HG02981 (cell line): ENCODE measurements around the gene GPBAR1.
"Not testable (repeated sequence)": the region's sequence is repeated elsewhere in the genome, so short reads cannot be mapped to it uniquely, and the experiment has no call there.

Experiments used
- ATAC-seq: cut with Tn5 transposase; IDR thresholded peaks from one replicate; pipeline ENCODE4 v1.9.1; 2021; ENCODE audit warnings: mild to moderate bottlenecking, moderate library complexity; ENCODE audit not compliant: unreplicated experiment

Gene GPBAR1

DNA sequence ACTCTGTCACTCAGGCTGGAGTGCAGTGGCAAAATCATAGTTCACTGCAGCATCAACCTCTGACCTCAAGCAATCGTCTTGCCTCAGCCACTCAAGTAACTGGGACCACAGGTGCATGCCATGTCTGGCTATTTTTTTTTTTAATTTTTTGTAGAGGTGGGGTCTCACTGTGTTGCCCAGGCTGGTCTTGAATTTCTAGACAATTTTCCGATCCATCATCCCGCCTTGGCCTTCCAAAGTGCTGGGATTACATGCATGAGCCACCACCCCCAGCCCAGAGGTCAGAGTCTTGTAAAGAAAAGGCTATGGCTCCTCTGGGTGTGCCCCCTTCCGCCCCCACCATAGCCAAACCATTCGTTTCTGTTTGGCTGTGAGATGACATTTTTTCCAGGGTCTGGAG lies 44.6 kb downstream of the GPBAR1 start:
- no peak for ATAC-seq

DNA sequence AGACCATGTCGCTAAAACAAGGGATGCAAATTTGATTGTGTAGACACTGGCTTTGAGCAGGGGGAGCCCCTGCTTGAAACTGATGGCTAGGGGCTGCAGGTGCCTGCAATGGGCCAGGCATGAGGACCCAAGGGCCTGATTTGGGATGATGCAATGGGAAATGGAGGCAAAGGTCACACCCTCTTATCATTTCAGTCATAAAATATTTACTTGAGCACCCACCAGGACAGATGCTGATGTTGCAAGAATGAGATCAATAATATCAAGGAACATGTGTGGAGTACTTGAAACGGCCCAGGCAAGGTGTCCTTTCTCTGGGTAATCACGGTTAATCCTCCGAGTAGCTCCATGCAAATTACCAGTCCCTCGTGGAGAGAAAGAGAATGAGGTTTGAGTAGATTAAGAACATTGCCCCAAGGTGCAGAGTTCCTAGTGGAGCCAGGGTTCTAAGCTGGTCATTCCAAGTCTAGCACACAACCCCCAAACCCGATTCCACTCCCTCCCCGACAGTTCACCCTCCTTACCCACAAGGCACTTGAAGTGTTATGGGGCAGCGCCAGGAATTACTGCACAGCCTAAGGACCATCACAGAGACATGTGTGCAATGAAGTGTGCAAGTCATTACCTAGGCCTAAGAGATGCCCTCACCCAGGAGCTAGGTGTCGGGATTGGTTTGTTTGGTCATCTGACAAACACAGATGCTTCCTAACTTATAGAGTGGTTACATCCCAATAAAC lies 45.5 kb downstream of the GPBAR1 start:
- ATAC-seq: no peak

DNA sequence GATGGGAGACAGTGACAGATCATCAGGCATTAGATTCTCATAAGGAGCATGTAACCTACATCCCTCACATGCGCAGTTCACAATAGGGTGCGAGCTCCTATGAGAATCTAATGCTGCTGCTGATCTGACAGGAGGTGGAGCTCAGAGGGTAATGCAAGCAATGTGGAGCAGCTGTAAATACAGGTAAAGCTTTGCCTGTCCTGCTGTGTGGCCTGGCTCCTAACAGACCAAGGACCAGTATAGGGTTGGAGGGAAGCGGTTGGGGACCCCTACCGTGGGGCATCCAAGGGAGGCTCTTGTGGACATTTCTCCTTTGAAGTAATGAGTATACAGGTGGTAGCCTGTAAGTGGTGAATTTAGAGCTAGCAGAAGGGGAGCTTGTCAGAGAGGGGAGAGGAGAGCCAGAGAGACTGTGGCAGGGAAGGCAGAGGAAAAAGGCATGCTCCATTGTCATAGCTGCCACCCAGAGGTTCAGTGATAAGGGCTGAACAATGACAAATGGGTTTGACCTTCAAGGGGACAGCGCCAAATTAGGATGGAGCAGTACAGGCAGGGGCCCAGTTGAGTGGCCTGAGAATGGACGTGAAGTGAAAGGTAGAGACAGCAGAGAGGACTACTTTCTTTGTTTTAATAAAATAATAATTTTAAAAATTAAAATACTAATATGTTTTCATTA lies 46.7 kb downstream of the GPBAR1 start:
- ATAC-seq: no peak

DNA sequence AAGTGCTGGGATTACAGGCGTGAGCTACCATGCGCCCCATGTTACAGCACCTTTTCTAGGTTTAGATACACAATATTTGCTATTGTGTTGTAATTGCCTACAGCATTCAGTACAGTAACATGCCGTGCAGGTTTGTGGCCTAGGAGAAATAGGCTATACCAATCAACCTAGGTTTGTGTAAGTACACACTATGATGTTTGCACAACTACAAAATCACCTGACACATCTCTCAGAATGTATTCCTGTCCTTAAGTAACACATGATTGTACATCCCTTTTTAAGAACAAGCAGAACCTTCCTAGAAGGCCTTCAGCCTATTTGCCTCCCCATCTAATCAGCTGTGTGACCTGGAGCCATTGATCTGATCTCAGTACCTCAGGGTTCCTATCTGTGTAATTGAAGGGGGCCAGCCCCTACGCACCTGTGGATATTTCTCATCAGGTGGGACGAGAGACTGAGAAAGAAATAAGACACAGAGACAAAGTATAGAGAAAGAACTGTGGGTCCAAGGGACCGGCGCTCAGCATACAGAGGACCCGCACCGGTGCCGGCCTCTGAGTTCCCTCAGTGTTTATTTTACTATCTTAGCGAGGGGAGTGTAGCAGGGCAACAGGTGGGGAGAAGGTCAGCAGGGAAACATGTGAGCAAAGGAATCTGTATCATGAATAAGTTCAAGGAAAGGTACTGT lies 50.2 kb downstream of the GPBAR1 start:
- no peak for ATAC-seq

DNA sequence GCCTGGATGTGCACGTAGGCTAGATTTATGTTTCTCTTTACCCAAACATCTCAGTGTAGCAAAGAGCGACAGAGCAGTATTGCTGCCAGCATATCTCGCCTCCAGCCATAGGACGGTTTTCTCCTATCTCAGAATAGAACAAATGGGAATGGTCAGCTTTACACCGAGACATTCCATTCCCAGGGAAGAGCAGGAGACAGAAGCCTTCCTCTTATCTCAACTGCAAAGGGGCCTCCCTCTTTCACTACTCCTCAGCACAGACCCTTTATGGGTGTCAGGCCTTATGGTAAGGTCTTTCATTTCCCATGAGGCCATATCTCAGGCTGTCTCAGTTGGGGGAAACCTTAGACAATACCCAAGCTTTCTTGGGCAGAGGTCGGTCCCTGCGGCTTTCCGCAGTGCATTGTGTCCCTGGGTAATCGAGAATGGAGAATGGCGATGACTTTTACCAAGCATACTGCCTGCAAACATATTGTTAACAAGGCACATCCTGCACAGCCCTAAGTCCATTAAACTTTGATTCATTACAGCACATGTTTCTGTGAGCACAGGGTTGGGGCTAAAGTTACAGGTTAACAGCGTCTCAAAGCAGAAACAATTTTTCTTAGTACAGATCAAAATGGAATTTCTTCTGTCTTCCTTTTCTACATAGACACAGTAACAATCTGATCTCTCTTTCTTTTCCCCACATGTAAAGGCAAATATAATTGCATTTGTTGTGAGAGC lies 50.9 kb downstream of the GPBAR1 start:
- not testable (repeated sequence) for ATAC-seq

DNA sequence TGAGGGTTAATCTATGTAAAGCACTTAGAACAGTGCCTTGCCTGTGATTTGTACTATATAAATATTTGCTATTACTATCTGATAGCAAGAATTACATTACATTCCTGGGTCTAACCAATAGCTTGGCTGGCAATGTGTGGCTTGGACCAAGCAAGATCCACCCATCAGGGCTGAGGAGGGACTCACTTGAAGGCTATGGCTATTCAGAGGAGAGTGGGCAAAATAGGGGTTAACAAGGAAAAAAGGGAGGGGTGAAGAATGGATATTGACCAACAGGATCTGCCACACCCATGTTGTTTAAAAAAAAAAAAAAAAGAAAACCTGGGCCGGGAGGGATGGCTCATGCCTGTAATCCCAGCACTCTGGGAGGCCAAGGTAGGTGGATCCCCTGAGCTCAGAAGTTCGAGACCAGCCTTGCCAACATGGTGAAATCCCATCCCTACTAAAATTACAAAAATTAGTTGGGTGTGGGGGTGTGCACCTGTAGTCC lies 51.5 kb downstream of the GPBAR1 start:
- ATAC-seq: no peak

DNA sequence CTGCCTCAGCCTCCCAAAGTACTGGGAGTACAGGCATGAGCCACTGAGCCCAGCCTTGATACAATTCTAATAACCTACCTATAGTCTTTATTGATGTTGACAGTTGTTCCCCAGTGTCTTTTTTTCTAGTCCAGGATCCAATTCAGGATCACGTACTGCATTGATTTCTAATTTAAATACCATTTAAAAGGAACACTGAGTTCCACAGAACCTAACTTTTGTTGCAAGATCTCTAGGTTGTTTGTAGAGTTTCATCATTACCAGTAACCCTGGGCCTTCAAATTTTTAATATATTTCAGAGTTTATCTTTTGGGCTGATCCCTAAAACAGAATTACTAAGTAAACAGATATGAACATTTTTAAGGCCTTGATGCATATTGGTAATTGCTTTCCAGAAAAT lies 52.5 kb downstream of the GPBAR1 start:
- ATAC-seq: no peak
